ENCODE data around the gene ARMH2.

ARMH2 gene

DNA sequence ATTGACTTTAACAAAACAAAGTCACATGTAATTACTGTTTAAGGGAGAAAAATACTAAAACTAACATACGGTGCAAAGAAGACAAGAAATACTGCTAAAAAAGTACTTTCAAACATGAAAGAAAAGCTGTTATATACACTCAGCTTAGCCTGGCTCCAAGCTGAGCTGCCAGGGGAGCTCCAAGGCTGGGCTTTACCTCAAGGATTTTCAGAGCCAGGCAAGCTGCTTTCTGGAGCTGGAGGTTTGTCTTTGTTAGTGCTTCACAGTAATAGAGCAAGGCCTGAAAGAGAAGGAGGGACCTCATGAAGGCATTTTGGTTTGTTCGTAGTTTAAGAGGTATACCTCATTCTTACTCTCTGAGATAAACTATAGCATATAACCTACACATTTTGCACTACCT is 19.6 kb upstream of the ARMH2 start:
- no peak overlapping the region for H3K27ac ChIP-seq
- TF ChIP-seq, protein P1, sequence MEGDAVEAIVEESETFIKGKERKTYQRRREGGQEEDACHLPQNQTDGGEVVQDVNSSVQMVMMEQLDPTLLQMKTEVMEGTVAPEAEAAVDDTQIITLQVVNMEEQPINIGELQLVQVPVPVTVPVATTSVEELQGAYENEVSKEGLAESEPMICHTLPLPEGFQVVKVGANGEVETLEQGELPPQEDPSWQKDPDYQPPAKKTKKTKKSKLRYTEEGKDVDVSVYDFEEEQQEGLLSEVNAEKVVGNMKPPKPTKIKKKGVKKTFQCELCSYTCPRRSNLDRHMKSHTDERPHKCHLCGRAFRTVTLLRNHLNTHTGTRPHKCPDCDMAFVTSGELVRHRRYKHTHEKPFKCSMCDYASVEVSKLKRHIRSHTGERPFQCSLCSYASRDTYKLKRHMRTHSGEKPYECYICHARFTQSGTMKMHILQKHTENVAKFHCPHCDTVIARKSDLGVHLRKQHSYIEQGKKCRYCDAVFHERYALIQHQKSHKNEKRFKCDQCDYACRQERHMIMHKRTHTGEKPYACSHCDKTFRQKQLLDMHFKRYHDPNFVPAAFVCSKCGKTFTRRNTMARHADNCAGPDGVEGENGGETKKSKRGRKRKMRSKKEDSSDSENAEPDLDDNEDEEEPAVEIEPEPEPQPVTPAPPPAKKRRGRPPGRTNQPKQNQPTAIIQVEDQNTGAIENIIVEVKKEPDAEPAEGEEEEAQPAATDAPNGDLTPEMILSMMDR (conservative IDR thresholded peaks at IDR 0.05), result no peak

DNA sequence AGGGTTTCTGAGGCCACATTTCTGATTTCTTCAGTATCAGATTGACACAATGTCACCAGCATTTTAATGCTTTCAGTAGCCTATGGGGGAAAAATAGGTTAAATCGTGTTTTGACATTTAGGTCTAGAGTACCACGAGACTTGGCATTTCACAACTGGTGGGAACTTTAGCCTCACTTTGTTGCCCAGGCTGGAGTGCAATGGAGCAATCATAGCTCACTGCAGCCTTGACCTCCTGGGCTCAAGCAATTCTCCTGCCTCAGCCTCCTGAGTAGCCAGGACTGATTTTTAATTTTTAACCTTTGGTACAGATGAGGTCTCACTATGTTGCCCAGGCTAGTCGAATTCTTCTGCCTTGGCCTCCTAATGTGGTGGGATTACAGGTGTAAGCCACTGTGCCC is 11.0 kb upstream of the ARMH2 start:
- no peak overlapping the region for H3K27ac ChIP-seq
- TF ChIP-seq, protein P1 (conservative IDR thresholded peaks at IDR 0.05), result no peak

DNA sequence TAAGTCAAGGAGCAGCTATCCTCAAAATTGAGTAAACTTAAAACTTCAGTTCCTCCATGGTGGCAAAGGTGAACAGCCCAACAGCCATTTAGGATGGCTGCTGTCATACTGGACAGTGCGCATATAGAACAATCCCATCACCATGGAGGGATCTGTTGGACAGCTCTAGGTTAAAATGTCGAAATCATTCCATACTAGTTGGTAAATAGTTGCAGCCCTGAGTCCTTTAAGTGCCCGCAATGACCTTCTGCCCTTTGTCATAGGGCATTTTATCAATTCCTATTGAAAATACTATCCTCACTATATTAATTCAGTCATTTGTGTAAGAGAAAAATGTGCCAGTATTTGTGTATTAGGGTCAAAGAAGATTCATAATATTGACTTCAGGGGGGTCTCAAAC is 8.9 kb upstream of the ARMH2 start:
- no peak overlapping the region for H3K27ac ChIP-seq

DNA sequence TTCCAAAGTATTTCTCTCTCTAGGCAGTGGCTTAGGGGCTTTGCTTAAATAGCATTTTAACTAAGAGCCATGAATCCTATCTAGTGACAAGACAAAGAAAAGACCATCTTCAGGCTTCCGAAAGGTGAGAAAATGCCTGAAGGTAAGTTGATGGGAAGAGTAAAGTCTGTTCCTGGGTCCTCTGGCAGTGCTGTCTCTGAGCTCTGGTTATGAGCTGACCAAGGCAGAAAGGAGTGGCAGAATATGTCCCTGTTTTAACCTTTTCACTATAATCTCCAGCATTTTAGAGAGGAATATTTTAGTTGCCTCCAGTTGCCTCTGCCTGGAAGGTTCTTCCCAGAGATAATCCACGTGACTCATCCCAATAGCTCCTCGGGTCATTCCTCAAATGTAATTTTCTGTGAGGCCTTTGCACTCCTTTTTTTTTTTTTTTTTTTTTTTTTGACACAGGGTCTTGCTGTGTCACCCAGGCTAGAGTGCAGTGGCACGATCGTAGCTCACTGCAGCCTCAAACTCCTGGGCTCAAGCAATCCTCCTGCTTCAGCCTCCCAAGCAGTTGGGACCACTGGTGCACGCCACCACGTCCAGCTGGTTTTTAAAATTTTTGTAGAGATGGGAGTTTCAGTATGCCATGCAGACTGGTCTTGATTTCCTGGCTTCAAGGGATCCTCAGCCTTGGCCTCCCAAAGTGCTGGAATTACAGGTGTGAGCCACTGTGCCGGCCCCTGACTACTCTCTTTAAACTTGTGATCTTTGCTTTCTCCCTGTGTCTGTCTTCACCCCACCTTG is 3.7 kb upstream of the ARMH2 start:
- TF ChIP-seq, protein P1 (conservative IDR thresholded peaks at IDR 0.05), result no peak
- peak overlapping the region; percentile 58 for H3K27ac ChIP-seq

More for the DNA sequence above, 8.9 kb upstream of the ARMH2 start:
- TF ChIP-seq, protein P1 (conservative IDR thresholded peaks at IDR 0.05), result no peak

DNA sequence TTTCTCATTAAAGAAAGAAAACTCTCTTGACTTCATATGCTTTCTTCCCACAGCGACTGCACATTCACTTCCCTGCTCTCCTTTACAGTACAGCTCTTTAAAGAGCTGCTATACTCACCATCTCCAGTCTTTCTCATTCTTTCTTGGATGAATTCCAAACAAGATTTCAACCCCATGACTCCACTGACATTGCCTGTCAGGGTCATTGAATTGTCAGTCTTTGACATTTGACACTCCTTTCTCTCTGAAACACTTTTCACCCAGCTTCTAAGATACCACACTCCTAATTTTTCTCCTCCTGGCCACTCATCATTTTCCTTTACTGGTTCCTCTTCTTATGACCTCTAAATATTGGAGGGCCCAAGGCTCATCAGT is 811 bp upstream of the ARMH2 start:
- TF ChIP-seq, protein P1 (conservative IDR thresholded peaks at IDR 0.05), result no peak
- H3K27ac ChIP-seq, result no peak overlapping the region

DNA sequence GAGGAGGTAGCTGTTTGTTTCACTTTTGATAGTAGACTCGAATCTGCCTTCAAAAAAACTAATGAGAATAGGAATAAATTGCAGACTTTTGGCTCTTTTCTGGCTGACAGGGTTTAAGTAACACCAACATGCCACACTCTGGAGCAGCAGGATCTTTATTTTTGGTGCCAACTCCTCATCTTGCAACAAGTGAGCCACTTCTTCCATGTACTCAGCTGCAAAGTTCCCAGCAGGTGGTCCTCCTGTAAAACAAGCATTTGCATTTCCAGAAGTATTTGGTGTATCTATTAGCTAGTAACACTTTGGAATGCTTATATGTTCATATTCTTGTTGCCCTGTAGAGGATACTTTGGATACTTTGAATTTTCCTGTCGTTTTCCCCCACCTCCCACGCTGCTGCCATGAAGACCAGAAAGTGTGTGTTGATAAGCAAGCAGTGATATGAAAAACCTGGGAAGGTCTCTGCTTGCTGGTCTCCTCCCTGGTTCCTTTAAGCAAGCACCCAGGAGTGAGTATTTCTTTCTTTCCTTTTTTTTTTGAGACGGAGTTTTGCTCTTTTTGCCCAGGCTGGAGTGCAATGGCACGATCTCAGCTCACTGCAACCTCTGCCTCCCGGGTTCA is 1.0 kb downstream of the ARMH2 start:
- TF ChIP-seq, protein P1 (conservative IDR thresholded peaks at IDR 0.05), result no peak
- no peak overlapping the region for H3K27ac ChIP-seq

DNA sequence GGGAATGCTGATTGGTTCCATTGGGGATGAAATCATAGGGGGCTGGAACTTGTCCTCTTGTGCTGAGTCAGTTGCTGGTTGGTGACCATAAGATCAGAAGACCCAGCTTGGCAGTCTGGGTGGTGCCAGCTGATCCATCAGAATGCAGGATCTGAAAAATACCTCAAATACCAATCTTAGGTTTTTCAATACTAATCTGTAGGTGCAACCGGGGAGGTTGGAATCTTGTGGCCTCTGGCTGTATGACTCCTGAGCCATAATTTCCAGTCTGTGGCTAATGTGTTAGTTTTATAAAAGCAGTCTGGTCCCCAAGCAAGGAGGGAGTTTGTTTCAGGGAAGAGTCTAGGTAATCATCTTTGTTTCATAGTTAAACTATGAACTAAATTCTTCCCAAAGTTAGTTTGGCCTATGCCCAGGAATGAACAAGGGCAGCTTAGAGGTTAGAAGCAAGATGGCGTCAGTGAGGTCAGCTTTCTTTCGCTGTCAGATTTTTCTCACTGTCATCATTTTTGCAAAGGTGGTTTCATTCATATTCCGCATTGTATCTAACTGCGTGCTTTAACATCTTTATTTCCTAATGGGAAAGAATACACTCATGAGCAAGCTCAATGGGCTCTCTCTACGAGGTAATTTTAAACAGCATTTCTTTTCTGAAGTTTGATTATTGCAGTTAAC is 2.0 kb downstream of the ARMH2 start:
- no peak overlapping the region for H3K27ac ChIP-seq
- TF ChIP-seq, protein P1 (conservative IDR thresholded peaks at IDR 0.05), result no peak

All from VCaP (cell line).